AG20443 (cell line): ENCODE measurements around the gene EMILIN2.
"Not testable (repeated sequence)": the region's sequence is repeated elsewhere in the genome, so short reads cannot be mapped to it uniquely, and the experiment has no call there.

Source experiments
- DNase-seq: peaks from one replicate; pipeline ENCODE4 v3.0.0; 2012; ENCODE audit warnings: low spot score, mixed read lengths

Gene EMILIN2

DNA sequence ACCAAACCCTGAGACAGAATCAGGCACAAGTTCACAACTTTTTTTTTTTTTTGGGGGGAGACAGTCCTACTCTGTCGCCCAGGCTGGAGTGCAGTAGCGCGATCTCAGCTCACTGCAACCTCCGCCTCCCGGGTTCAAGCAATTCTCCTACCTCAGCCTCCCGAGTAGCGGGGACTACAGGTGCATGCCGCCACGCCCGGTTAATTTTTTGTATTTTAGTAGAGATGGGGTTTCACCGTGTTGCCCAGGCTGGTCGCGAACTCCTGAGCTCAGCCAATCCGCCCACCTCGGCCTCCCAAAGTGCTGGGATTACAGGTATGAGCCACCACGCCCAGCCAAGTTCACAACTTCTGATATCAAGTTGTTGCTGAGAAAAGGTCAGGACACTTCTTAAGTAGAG is 68.7 kb downstream of the EMILIN2 start:
- DNase-seq, result not testable (repeated sequence)

GRCh38 chr18:2916184-2916583 is 69.4 kb downstream of the EMILIN2 start:
- DNase-seq, result no peak

DNA sequence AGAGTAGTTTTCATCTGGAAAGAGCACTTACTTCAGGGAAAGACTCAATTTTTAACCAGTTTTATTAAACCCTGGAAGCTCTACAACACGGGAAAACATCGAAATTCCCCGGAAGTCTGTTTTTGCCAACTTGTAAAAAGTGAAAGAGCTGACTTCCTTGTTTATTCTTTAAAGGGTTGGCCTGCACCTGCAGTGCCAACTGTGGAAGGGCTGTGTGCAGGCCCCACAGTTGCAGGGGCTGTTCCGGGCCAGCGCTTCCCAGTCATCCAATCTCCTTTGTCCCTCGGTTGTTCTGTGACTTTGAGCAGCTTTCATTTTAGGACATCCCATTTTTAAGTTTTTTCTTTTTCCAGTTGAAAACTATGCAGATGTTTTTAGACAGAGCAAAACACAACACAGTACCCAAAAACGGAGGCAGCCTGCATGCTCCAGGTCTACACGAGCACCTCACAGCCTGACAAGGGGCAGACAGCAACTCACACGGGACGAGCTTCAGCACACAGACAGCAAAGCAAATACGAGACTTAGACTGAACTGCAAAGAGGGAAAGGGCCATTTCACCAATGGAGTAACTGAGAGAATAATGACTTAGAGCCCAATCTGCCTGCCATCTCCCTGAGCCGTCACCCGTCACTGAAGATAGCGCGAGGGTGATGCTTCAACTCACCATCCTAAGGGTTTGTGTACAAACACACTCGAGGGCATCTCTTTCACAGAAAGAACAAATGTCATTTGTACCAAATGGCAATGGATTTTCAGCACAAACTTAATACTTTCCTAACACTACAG is 70.6 kb downstream of the EMILIN2 start:
- no peak for DNase-seq

DNA sequence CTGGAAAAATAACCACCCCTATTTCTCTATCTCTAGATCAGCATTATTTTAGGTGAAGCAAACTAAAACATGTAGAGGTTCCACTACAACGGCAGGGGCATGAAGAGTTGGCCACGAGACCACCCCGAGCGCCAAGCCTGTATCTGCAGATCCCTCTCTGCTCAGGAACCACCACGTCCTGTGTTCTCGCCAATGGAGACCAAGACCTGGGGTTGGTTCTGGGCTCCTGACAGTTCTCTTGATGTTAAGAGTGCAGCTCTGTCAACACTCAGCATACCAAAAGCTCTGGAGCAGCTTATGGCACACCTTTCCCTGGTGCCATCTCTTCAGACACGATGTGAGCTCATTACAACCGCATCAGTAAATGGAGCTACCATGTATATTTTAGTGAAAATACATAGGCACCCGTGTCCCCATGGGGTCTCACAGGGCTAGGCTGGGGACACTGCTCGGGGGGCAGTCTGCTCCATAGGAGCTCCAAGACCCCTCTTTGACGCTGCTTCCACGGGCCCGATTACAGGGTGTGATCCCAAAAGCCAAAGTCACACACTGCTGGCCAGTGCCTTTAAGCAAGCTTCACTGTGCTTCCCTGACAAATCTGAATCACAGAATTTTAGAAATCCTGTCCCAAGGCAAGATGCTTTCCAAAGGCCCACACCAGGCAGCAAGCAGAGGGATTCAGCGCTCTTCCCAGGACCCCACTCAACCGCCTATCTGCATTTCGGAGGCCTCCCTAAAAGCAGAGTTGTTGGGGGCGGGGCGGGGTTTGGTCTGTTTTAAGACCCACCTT is 72.2 kb downstream of the EMILIN2 start:
- DNase-seq, result no peak

GRCh38 chr18:2919600-2919999 is 72.8 kb downstream of the EMILIN2 start:
- no peak for DNase-seq

- DNase-seq, result no peak
Observed at GRCh38 chr18:2920027-2920426, 73.2 kb downstream of the EMILIN2 start.

- no peak for DNase-seq
Observed at GRCh38 chr18:2920546-2921343, 73.9 kb downstream of the EMILIN2 start.

DNA sequence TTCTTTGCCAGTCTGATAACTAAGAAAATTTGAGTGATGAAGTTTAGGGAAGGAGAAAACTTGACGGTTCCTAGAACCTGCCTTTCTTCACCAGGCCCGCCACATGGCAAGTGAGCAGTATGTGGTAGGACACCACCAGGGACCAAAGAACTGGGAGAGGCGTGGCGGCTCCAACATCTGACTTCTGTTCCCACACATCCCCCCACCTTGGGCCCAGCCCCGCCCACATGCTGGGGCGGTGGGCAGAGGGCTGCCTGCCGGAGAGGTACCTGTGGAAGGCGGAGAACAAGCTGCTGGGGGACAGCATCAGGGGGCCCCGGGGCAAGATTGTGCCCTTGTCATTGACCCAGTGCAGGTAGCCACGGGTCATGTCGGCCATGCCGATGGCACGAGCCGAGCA is 75.0 kb downstream of the EMILIN2 start:
- no peak for DNase-seq

DNA sequence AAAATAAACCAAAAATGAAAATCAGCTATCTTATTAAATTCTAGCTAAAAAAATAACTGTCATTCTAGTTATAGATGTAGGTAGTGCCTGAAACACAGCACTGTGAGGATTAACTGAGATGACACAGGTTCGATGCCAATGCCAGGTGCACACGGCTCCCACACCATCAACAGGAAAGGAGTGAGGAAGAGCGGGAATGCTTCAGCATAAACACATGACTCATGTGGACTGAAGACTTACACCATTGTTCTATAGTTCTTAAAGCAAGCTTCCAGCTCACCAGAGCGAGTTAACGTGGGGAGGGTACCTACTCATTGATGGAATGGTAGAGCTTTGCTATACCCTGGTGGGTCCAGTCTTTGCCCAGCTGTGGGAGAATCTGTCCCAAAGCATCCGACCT is 76.7 kb downstream of the EMILIN2 start:
- DNase-seq, result no peak

GRCh38 chr18:2924920-2925319 is 78.1 kb downstream of the EMILIN2 start:
- DNase-seq, result no peak

DNA sequence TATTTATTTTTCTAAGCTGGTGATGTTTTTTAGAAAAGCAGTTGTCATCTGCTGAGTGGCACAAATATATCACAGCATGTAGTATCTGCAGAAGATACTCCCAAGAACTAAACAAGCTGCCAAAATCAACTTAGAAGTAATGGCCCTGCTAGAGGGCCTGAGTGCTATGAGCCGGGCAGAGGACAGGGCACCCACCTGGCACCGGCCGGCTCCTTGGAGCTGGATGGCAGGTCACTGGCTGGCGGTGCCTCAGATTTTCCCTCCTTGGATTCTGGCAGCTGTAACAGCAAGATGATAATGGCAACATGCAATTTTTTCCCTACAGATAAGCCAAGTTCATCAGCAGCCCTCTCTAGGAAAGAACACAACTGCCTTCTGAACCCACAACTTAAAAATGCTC is 79.7 kb downstream of the EMILIN2 start:
- no peak for DNase-seq

DNA sequence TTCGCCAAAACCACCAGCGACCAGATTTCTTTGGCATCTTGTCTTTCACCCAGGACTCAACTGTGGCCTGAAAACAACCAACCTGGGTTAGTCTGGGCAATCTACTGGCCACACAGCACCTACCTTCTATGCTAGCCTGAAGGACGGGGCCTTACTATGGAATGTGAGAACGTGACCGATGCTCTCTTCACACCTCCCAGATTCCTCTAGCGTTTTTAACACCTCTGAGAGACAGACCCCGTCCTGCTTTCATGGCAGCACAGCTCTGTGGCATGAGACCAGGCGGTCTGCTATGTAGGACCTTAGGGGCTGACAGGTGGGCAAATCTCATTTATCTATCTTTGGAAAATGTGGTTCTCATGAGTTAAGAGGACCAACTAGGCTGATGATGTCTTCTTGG is 80.9 kb downstream of the EMILIN2 start:
- no peak for DNase-seq

- peak; percentile 70 for DNase-seq
Observed at GRCh38 chr18:2932247-2933181, 85.7 kb downstream of the EMILIN2 start.

DNA sequence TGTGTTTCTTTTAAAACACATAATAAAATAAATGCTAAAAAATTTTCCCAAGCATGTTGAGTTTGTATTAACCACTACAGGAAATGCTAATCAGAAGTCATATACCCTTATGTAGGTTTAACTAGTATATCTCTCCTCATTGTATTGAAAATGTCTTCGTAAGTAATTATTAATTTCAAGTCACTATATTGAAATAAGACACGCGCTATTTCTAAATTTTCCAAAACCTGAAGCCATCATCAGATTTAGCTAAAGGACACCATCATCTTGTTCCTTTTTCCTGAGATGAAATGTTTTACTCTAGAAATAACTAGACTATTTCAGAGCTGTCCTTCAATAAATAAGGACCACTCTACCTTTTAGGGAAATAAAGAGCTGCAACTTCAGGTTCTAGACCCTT is 87.2 kb downstream of the EMILIN2 start:
- DNase-seq, result no peak

DNA sequence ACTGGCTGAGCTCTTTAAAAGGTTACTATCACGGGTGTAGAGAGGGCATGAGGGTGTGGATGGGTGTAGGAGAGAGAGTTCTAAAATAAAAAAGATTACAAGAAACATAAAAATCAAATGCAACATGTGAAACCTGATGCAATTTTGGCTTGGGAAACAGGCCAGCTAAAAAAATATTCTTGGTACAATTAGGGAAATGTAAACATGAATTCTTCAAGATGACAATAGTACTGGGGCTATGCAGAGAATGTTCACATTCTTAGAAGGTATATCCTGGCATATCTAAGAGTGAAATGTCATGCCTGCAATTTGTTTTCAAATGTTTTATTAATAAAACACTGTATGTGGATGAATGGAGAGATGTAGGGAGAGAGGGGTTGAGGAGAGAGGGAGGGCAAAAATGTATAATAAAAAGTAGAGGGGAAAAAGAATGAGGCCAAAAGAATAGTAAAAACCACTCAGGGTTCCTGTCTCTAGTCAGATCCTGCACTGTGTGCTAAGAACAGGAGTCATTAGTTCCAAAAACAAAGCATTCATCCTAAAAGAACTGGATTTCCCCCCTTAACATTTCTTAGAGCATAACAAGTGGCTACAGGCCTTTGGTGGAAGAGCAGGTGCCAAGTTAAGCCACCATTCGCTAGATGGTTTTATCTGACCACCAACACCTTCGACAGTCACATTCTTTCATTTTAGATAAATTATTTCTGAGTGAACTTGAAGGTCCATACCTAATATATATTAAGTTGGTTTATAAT is 88.8 kb downstream of the EMILIN2 start:
- no peak for DNase-seq

- no peak for DNase-seq
Observed at GRCh38 chr18:2939317-2939716, 92.5 kb downstream of the EMILIN2 start.

- peak; percentile 39 for DNase-seq
Observed at GRCh38 chr18:2948038-2948437, 101.2 kb downstream of the EMILIN2 start.

DNA sequence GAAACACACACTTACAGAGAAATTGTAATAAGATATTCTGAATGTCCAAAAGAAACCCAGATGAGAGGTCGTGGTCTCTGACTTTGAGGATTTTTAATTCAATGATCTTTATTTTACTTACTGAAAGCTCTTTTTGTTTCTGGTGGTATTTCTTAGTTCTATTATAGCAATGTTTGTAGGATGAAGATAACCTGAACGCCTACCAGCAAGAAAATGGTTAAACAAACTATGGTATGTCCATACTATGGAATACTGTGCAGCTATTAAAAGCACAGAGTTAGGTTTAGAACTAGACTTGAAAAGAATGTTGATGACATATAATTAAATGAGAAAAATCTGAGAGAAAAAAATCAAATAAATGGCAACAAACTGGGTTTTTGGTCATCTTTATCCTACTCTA is 105.8 kb downstream of the EMILIN2 start:
- no peak for DNase-seq

GRCh38 chr18:2953935-2954653 is 107.3 kb downstream of the EMILIN2 start:
- DNase-seq, result no peak
